Measurements from ENCODE around the gene PPP1R3E. TPM values are rescaled to one million over a fixed set of nuclear protein-coding genes. Genes with fewer than 3 reads are reported as not detected.
"Not testable (repeated sequence)": the region's sequence is repeated elsewhere in the genome, so short reads cannot be mapped to it uniquely, and the experiment has no call there.

The PPP1R3E gene
- total and polyA plus RNA-seq, 2 donors (not counting 1 experiment from before 2014, with no cell fraction given), result 2.6 to 6.0 TPM

- H3K27me3 ChIP-seq (ENCODE audit: control insufficient read depth, insufficient read depth, low read length), result no peaks in the 10 kb centered on the region
Observed at GRCh38 chr14:23277189-23277588, 25.5 kb downstream of the PPP1R3E start.

GRCh38 chr14:23275412-23275811 lies 27.2 kb downstream of the PPP1R3E start:
- no peak overlapping the region for H3K27ac ChIP-seq (ENCODE audit: insufficient read depth, low read length)
- no peaks in the 10 kb centered on the region for H3K4me1 ChIP-seq (ENCODE audit: control insufficient read depth, extremely low read depth, insufficient read depth, low read length)
- no peak overlapping the region for H3K9ac ChIP-seq (ENCODE audit: insufficient read depth, low read length)
- no peak overlapping the region for H3K4me3 ChIP-seq (replicated peaks in 1 of 4; ENCODE audit: control extremely low read depth in 1 of 4, insufficient read depth in 1 of 4, low read depth in 3 of 4, low read length in 4 of 4)
- no peaks in the 10 kb centered on the region for H3K79me2 ChIP-seq (ENCODE audit: control insufficient read depth, insufficient read depth, low read length)
- H2AFZ ChIP-seq (ENCODE audit: low read length), result no peak overlapping the region
- H3K36me3 ChIP-seq (ENCODE audit: control insufficient read depth, insufficient read depth, low read length), result no peaks in the 10 kb centered on the region
- no peaks in the 10 kb centered on the region for H3K27me3 ChIP-seq (ENCODE audit: control insufficient read depth, insufficient read depth, low read length)
- no peaks in the 10 kb centered on the region for H3K9me3 ChIP-seq (ENCODE audit: control insufficient read depth, insufficient read depth, low read depth, low read length)
- H4K20me1 ChIP-seq (ENCODE audit: control insufficient read depth, extremely low read depth, insufficient read depth, low read length), result no peaks in the 10 kb centered on the region
- no peak for TF ChIP-seq EZH2 (IDR thresholded peaks at IDR 0.05; ENCODE audit: low read length, missing control alignments)
- TF ChIP-seq CTCF (conservative IDR thresholded peaks at IDR 0.05 in 1 of 2, IDR thresholded peaks at IDR 0.05 in 1 of 2; ENCODE audit: low read depth in 1 of 2, low read length in 2 of 2), result no peak
- DNase-seq (ENCODE audit: low read depth in 2 of 2), result no peak
- H3K4me2 ChIP-seq (ENCODE audit: extremely low read depth, insufficient read depth, low read length), result no peak overlapping the region

More at GRCh38 chr14:23277189-23277588, 25.5 kb downstream of the PPP1R3E start:
- no peaks in the 10 kb centered on the region for H4K20me1 ChIP-seq (ENCODE audit: control insufficient read depth, extremely low read depth, insufficient read depth, low read length)
- H3K79me2 ChIP-seq (ENCODE audit: control insufficient read depth, insufficient read depth, low read length), result no peaks in the 10 kb centered on the region
- DNase-seq (ENCODE audit: low read depth in 2 of 2), result no peak
- H2AFZ ChIP-seq (ENCODE audit: low read length), result no peak overlapping the region
- no peaks in the 10 kb centered on the region for H3K9me3 ChIP-seq (ENCODE audit: control insufficient read depth, insufficient read depth, low read depth, low read length)
- no peak for TF ChIP-seq EZH2 (IDR thresholded peaks at IDR 0.05; ENCODE audit: low read length, missing control alignments)
- no peak for TF ChIP-seq CTCF (conservative IDR thresholded peaks at IDR 0.05 in 1 of 2, IDR thresholded peaks at IDR 0.05 in 1 of 2; ENCODE audit: low read depth in 1 of 2, low read length in 2 of 2)
- no peak overlapping the region for H3K4me3 ChIP-seq (replicated peaks in 1 of 4; ENCODE audit: control extremely low read depth in 1 of 4, insufficient read depth in 1 of 4, low read depth in 3 of 4, low read length in 4 of 4)
- H3K27ac ChIP-seq (ENCODE audit: insufficient read depth, low read length), result no peak overlapping the region
- no peaks in the 10 kb centered on the region for H3K36me3 ChIP-seq (ENCODE audit: control insufficient read depth, insufficient read depth, low read length)
- no peak overlapping the region for H3K9ac ChIP-seq (ENCODE audit: insufficient read depth, low read length)
- H3K4me1 ChIP-seq (ENCODE audit: control insufficient read depth, extremely low read depth, insufficient read depth, low read length), result no peaks in the 10 kb centered on the region
- H3K4me2 ChIP-seq (ENCODE audit: extremely low read depth, insufficient read depth, low read length), result no peak overlapping the region

- no peaks in the 10 kb centered on the region for H3K27me3 ChIP-seq (ENCODE audit: control insufficient read depth, insufficient read depth, low read length)
- no peaks in the 10 kb centered on the region for H3K36me3 ChIP-seq (ENCODE audit: control insufficient read depth, insufficient read depth, low read length)
- no peaks in the 10 kb centered on the region for H3K4me1 ChIP-seq (ENCODE audit: control insufficient read depth, extremely low read depth, insufficient read depth, low read length)
- H3K4me2 ChIP-seq (ENCODE audit: extremely low read depth, insufficient read depth, low read length), result no peak overlapping the region
- TF ChIP-seq EZH2 (IDR thresholded peaks at IDR 0.05; ENCODE audit: low read length, missing control alignments), result no peak
- TF ChIP-seq CTCF (conservative IDR thresholded peaks at IDR 0.05 in 1 of 2, IDR thresholded peaks at IDR 0.05 in 1 of 2; ENCODE audit: low read depth in 1 of 2, low read length in 2 of 2), result no peak
- DNase-seq (ENCODE audit: low read depth in 2 of 2), result no peak
- H3K79me2 ChIP-seq (ENCODE audit: control insufficient read depth, insufficient read depth, low read length), result no peaks in the 10 kb centered on the region
- no peak overlapping the region for H3K4me3 ChIP-seq (replicated peaks in 1 of 4; ENCODE audit: control extremely low read depth in 1 of 4, insufficient read depth in 1 of 4, low read depth in 3 of 4, low read length in 4 of 4)
- H3K27ac ChIP-seq (ENCODE audit: insufficient read depth, low read length), result no peak overlapping the region
- H4K20me1 ChIP-seq (ENCODE audit: control insufficient read depth, extremely low read depth, insufficient read depth, low read length), result no peaks in the 10 kb centered on the region
- H2AFZ ChIP-seq (ENCODE audit: low read length), result no peak overlapping the region
- no peaks in the 10 kb centered on the region for H3K9me3 ChIP-seq (ENCODE audit: control insufficient read depth, insufficient read depth, low read depth, low read length)
- no peak overlapping the region for H3K9ac ChIP-seq (ENCODE audit: insufficient read depth, low read length)
Observed at GRCh38 chr14:23269193-23269592, 33.5 kb downstream of the PPP1R3E start.

DNA sequence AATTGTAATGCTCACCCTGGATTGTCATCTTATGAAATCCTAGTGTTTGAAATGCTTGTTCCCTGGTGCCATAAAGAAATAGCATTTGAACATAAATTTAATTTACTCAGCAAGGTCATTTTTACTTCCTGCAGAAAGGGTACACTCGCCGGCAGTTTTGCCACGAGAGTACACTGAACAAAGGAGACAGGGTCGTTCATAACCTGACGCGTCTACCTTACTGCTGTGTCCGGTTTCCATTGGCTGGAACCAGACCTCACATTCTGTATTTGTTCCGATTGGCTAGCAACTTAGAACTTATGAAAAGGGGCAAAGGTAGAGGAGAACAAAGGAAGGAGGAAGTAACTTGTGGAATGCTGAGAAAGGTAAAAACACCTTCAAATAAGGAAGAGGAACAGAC lies 41.8 kb downstream of the PPP1R3E start:
- not testable (repeated sequence) for H3K36me3 ChIP-seq (ENCODE audit: control insufficient read depth, insufficient read depth, low read length); DNase-seq (ENCODE audit: low read depth in 2 of 2); H3K9me3 ChIP-seq (ENCODE audit: control insufficient read depth, insufficient read depth, low read depth, low read length); H4K20me1 ChIP-seq (ENCODE audit: control insufficient read depth, extremely low read depth, insufficient read depth, low read length); H3K4me2 ChIP-seq (ENCODE audit: extremely low read depth, insufficient read depth, low read length); H3K27ac ChIP-seq (ENCODE audit: insufficient read depth, low read length); H3K27me3 ChIP-seq (ENCODE audit: control insufficient read depth, insufficient read depth, low read length); H3K4me1 ChIP-seq (ENCODE audit: control insufficient read depth, extremely low read depth, insufficient read depth, low read length); H3K4me3 ChIP-seq (replicated peaks in 1 of 4; ENCODE audit: control extremely low read depth in 1 of 4, insufficient read depth in 1 of 4, low read depth in 3 of 4, low read length in 4 of 4); H3K79me2 ChIP-seq (ENCODE audit: control insufficient read depth, insufficient read depth, low read length); H2AFZ ChIP-seq (ENCODE audit: low read length); H3K9ac ChIP-seq (ENCODE audit: insufficient read depth, low read length)

Measured in fibroblast of lung (primary cell).